Endothelial cell of umbilical vein (primary cell): ENCODE measurements around the gene ADCYAP1R1. TPM values are rescaled to one million over a fixed set of nuclear protein-coding genes. Genes with fewer than 3 reads are reported as not detected.

ENCODE experiments used
- BruUV-seq: library from RNA; stranded (reverse); fragments of 400-500 nt; replicated peaks from 2 replicates; lab custom pipeline; 2021; lab: Mats Ljungman, UMichigan
- CTCF ChIA-PET: fragments of 300-600, 350-600 bp; sonication (Branson Sonifier 250); formaldehyde crosslinking; loops from one replicate; lab custom pipeline; 2021; ENCODE audit warnings: antibody characterized with exemption, inconsistent platforms; lab: Charles Lee
- POLR2A ChIA-PET: fragments of 300-600, 350-600 bp; sonication (Branson Sonifier 250); formaldehyde crosslinking; loops from one replicate; lab custom pipeline; 2021; ENCODE audit warnings: antibody characterized with exemption, inconsistent platforms; lab: Charles Lee
- DNase-seq: peaks from one replicate; pipeline ENCODE4 v3.0.0-alpha.2; 2011; ENCODE audit warnings: low read depth, low spot score
- FAIRE-seq: peaks from 2 replicates; lab custom pipeline; 2011; peaks lifted over from hg19 to GRCh38; lab: Jason Lieb, UNC
- H2AFZ ChIP-seq: 2 replicates; pipeline ENCODE4 v1.6.0; 2012; ENCODE audit warnings: low read depth, low read length, control low read depth, inconsistent platforms
- H3K27ac ChIP-seq: 2 replicates; pipeline ENCODE4 v1.5.1; 2011; ENCODE audit warnings: low read depth, mild to moderate bottlenecking, control low read depth, low read length, moderate library complexity; ENCODE audit not compliant: insufficient read depth
- H3K27me3 ChIP-seq, 2 experiments: 2 replicates each; pipeline versions ENCODE4 v1.6.0 to v1.6.1; 2011; ENCODE audit warnings: low read length in 2 of 2, mixed read lengths in 1 of 2; ENCODE audit not compliant: control insufficient read depth in 2 of 2, insufficient read depth in 2 of 2
- H3K36me3 ChIP-seq, 2 experiments: 2 replicates in 1 of 2; 3 replicates in 1 of 2; pipeline ENCODE4 v1.5.1; 2011; ENCODE audit warnings: low read length in 2 of 2, mild to moderate bottlenecking in 1 of 2, moderate library complexity in 1 of 2; ENCODE audit not compliant: control insufficient read depth in 2 of 2, insufficient read depth in 2 of 2; ENCODE audit errors: extremely low read depth in 1 of 2
- H3K4me1 ChIP-seq: 3 replicates; pipeline ENCODE4 v1.5.1; 2011; ENCODE audit warnings: mild to moderate bottlenecking, low read length; ENCODE audit not compliant: control insufficient read depth, insufficient read depth; ENCODE audit errors: extremely low read depth
- H3K4me2 ChIP-seq: 2 replicates; pipeline ENCODE4 v1.6.1; 2011; ENCODE audit warnings: low read length, control low read depth, mixed read lengths; ENCODE audit not compliant: insufficient read depth
- H3K4me3 ChIP-seq, 3 experiments: fragments of 200-600 bp in 1 of 3; sonication (generic), shearing (Covaris generic) in 1 of 3; replicated peaks in 1 of 3; 2 replicates each; pipeline ENCODE4 v1.5.1; 2011 to 2016; ENCODE audit warnings: control low read depth in 3 of 3, low read length in 3 of 3, mild to moderate bottlenecking in 2 of 3, inconsistent platforms in 1 of 3, low read depth in 1 of 3, moderate library complexity in 1 of 3; ENCODE audit not compliant: insufficient read depth in 1 of 3
- H3K79me2 ChIP-seq: 2 replicates; pipeline ENCODE4 v1.6.0; 2012; ENCODE audit warnings: low read length, inconsistent platforms; ENCODE audit not compliant: control insufficient read depth, insufficient read depth
- H3K9ac ChIP-seq: replicated peaks from 2 replicates; pipeline ENCODE3; 2011; ENCODE audit warnings: low read length, control low read depth; ENCODE audit not compliant: insufficient read depth; ENCODE audit errors: extremely low read depth
- H3K9me1 ChIP-seq: replicated peaks from 3 replicates; pipeline ENCODE4 v1.6.0; 2011; ENCODE audit warnings: mild to moderate bottlenecking, low read length; ENCODE audit not compliant: control insufficient read depth, insufficient read depth; ENCODE audit errors: extremely low read depth
- H3K9me3 ChIP-seq: replicated peaks from 2 replicates; pipeline ENCODE4 v1.5.1; 2012; ENCODE audit warnings: low read length, inconsistent platforms; ENCODE audit not compliant: control insufficient read depth, insufficient read depth
- H4K20me1 ChIP-seq: replicated peaks from 2 replicates; pipeline ENCODE3; 2011; ENCODE audit warnings: mild to moderate bottlenecking, low read length; ENCODE audit not compliant: control insufficient read depth, insufficient read depth; ENCODE audit errors: extremely low read depth
- CTCF ChIP-seq, 2 donors: IDR thresholded peaks; 1 replicate in 1 of 2; 2 replicates in 1 of 2; pipeline ENCODE4 v1.5.1; 2011; ENCODE audit warnings: low read length in 2 of 2, mild to moderate bottlenecking in 2 of 2, moderate library complexity in 2 of 2, control low read depth in 1 of 2, inconsistent platforms in 1 of 2, low read depth in 1 of 2; ENCODE audit not compliant: insufficient read depth in 1 of 2; ENCODE audit errors: extremely low read depth in 1 of 2
- EZH2 ChIP-seq: IDR thresholded peaks from 2 replicates; pipeline ENCODE4 v1.6.1; 2012; ENCODE audit warnings: borderline replicate concordance, low read depth, mild to moderate bottlenecking, moderate library complexity, low read length, inconsistent platforms; ENCODE audit not compliant: severe bottlenecking
- FOS ChIP-seq: IDR thresholded peaks from 2 replicates; pipeline ENCODE4 v1.6.1; 2011; ENCODE audit warnings: mild to moderate bottlenecking, low read length, moderate library complexity, borderline replicate concordance; ENCODE audit not compliant: insufficient read depth
- GATA2 ChIP-seq: IDR thresholded peaks from 2 replicates; pipeline ENCODE4 v1.7.0; 2011; ENCODE audit warnings: low read depth, mild to moderate bottlenecking, moderate library complexity, mixed read lengths, low read length; ENCODE audit not compliant: insufficient read length, insufficient read depth
- JUN ChIP-seq: IDR thresholded peaks from 2 replicates; pipeline ENCODE4 v1.6.1; 2011; ENCODE audit warnings: borderline replicate concordance, low read depth; ENCODE audit not compliant: insufficient read length, insufficient read depth
- MAX ChIP-seq: IDR thresholded peaks from 2 replicates; pipeline ENCODE4 v1.6.1; 2011; ENCODE audit not compliant: insufficient read depth, insufficient read length
- MYC ChIP-seq: IDR thresholded peaks from one replicate; pipeline ENCODE4 v1.6.1; 2011; ENCODE audit warnings: mild to moderate bottlenecking, low read depth, low read length
- POLR2A ChIP-seq: IDR thresholded peaks from 2 replicates; pipeline ENCODE4 v1.6.1; 2012; ENCODE audit warnings: low read depth, mild to moderate bottlenecking, control low read depth, low read length
- POLR2AphosphoS5 ChIP-seq: IDR thresholded peaks from 2 replicates; pipeline ENCODE4 v1.6.1; 2012; ENCODE audit warnings: low read depth, mild to moderate bottlenecking, control low read depth, low read length, moderate library complexity; ENCODE audit not compliant: insufficient read depth
- dilution Hi-C: fragments of 300-500 bp; cut with MboI; formaldehyde crosslinking; loops from one replicate; pipeline ENCODE4 v1.15.0; 2019; ENCODE audit warnings: low sequenced_read_pairs; ENCODE audit not compliant: extremely low pct_ligation_motif_present
- intact Hi-C: fragments of 100-400 bp; cut with micrococcal nuclease; formaldehyde crosslinking; loops from one replicate; pipeline ENCODE4 v1.10.0; 2022
- polyA plus RNA-seq, 4 experiments: library from polyadenylated mRNA; depleted of rRNA in 3 of 4; stranded (reverse) in 3 of 4; unstranded in 1 of 4; fragments of >200 nt; gene quantifications; 2 replicates each; pipeline versions ENCODE4 v1.2.1 to v1.2.3, GENCODE V29; 2011 to 2012; ENCODE audit warnings: missing spikeins in 1 of 4
- total RNA-seq: library from RNA; stranded (reverse); gene quantifications from 2 replicates; pipeline ENCODE4 v1.2.3, GENCODE V29; 2021

The ADCYAP1R1 gene
- total and polyA plus RNA-seq, 2 donors (not counting 3 experiments of a cell fraction or from before 2014, with no cell fraction given): 0.04 TPM; not detected in 1

- FAIRE-seq: no peak
Measured at GRCh38 chr7:31146030-31146429, 93.9 kb downstream of the ADCYAP1R1 start.

More at GRCh38 chr7:31146030-31146429, 93.9 kb downstream of the ADCYAP1R1 start:
- POLR2A ChIA-PET: no interaction called here
- Histone ChIP-seq H3K79me2 (no peaks in the 10 kb centered on the region), H3K9me1 (no peaks in the 10 kb centered on the region), H3K4me2 (no peak overlapping the region), H3K9me3 (no peaks in the 10 kb centered on the region), H3K4me3 (no peak overlapping the region), H3K27me3 (no peaks in the 10 kb centered on the region), H3K36me3 (no peaks in the 10 kb centered on the region), H2AFZ (no peak overlapping the region), H3K9ac (no peak overlapping the region), H4K20me1 (no peaks in the 10 kb centered on the region), H3K4me1 (no peaks in the 10 kb centered on the region), H3K27ac (no peak overlapping the region)
- intact Hi-C loops: no loop called here
- dilution Hi-C loops: no loop called here
- TF ChIP-seq MYC (no peak), MAX (no peak), POLR2AphosphoS5 (no peak), GATA2 (no peak), FOS (no peak), CTCF (IDR thresholded peaks at IDR 0.05; ENCODE audit: extremely low read depth in 1 of 2, insufficient read depth in 1 of 2, low read depth in 1 of 2, low read length in 2 of 2) (no peak), POLR2A (no peak), EZH2 (no peak), JUN (no peak)
- no TSS peak for BruUV-seq
- CTCF ChIA-PET: interaction anchor here (0.6 to 1.2 kb wide), 2 partner anchors 16 to 23 kb away, joined by 3 read pairs; no protein-coding TSS in a partner anchor
- DNase-seq: no peak
